K562 (cell line): ENCODE data around the gene ACTBL2.

ENCODE experiments used
- CTCF ChIP-seq, 3 experiments: IDR thresholded peaks in 2 of 3; conservative IDR thresholded peaks in 1 of 3; 2 replicates each; pipeline ENCODE4 v1.5.1; 2011 to 2012; ENCODE audit warnings: low read length in 3 of 3, mild to moderate bottlenecking in 3 of 3, control low read depth in 2 of 3, improper control_type of control experiment in 1 of 3, inconsistent platforms in 1 of 3, low read depth in 1 of 3, mixed read lengths in 1 of 3, moderate library complexity in 1 of 3; ENCODE audit not compliant: insufficient read depth in 2 of 3
- JUND ChIP-seq, 2 experiments: IDR thresholded peaks; 2 replicates in 1 of 2; 3 replicates in 1 of 2; pipeline ENCODE4 v1.6.1; 2011; ENCODE audit warnings: borderline replicate concordance in 2 of 2, low read depth in 2 of 2, low read length in 2 of 2, improper control_type of control experiment in 1 of 2, missing biosample characterization in 1 of 2, missing genetic modification characterization in 1 of 2, missing genetic modification reagents in 1 of 2
- TAF9B ChIP-seq: fragments of 450-650 bp; IDR thresholded peaks from 2 replicates; pipeline ENCODE4 v1.6.1; 2018; ENCODE audit warnings: mild to moderate bottlenecking; ENCODE audit not compliant: partially characterized antibody

DNA sequence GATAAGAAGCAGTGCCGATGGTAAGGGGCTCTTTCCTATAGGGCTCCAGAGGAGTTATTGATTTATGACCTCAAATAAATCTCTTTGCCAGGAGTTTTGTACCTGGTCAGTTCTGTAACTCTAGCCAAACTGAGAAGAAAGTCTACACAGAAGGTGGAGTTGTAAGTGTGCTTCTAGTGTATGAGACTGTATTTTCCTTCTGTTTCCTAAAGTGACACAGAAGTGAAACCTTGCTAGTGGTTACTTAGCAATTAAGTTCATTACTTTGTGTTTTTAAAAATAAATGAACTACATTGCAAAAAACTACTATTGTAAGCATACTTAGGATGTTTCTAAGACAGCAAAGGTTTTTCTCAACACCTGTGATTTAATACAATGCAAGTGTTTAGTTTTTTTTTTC is 48.7 kb upstream of the ACTBL2 start:
- TF ChIP-seq JUND (IDR thresholded peaks at IDR 0.05; ENCODE audit: borderline replicate concordance, low read depth, low read length): no peak
- no peak for TF ChIP-seq JUND (tag; IDR thresholded peaks at IDR 0.05; ENCODE audit: borderline replicate concordance, low read depth, low read length)
- no peak for TF ChIP-seq CTCF (IDR thresholded peaks at IDR 0.05 in 2 of 3, conservative IDR thresholded peaks at IDR 0.05 in 1 of 3; ENCODE audit: insufficient read depth in 2 of 3, low read depth in 1 of 3, low read length in 3 of 3)
- no peak for TF ChIP-seq TAF9B
